Kasumi-1 (cell line): ENCODE measurements around the gene DMP1.

ENCODE experiments used
- DNase-seq, 2 experiments: peaks; one replicate each; lab custom pipeline; 2025; lab: John Stamatoyannopoulos, UW

DMP1 gene, protein sequence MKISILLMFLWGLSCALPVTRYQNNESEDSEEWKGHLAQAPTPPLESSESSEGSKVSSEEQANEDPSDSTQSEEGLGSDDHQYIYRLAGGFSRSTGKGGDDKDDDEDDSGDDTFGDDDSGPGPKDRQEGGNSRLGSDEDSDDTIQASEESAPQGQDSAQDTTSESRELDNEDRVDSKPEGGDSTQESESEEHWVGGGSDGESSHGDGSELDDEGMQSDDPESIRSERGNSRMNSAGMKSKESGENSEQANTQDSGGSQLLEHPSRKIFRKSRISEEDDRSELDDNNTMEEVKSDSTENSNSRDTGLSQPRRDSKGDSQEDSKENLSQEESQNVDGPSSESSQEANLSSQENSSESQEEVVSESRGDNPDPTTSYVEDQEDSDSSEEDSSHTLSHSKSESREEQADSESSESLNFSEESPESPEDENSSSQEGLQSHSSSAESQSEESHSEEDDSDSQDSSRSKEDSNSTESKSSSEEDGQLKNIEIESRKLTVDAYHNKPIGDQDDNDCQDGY

DNA sequence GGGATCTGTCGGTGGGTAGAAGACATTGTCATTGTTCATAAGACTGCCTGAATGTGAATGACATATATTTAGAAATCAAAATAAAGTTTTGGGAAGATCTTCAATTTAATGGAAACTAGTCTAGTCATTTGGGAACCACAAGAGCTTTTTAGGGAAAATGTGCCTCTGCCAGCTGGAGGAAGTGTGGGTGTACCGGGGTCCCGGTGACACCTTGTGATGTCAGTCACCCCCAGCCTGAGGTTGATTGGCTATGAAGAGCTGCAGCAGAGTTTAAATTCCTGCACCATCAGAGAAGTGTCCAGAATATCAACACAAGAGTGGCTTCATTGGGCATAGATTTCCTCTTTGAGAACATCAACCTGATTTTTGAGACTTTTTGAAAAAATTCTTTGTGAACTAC lies at the start of gene DMP1:
DMP1 (plus strand) TSS at position 301 of the 400 bp plus-strand sequence. CDS start 6,213 bp downstream, outside the sequence.
- no peak for DNase-seq

DNA sequence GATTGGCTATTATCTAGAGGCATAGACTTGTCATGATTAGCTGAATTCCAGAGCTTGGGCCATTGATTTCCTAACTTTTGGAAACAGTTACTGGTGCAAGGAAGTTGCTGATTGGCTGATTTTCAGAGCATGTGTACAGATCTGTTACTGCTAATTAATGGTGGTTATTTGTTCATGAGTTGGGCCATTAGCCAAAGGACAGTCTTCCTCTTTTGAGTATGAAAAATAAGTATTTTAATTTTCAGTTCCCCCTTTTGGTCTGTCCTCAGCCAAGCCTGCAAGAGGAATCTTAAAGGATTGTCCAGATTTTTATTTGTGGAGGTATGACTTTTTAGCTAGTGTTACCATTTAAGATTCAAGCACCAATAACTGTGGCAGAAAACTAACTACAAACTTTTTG lies 48.7 kb upstream of the DMP1 start:
- no peak for DNase-seq

DNA sequence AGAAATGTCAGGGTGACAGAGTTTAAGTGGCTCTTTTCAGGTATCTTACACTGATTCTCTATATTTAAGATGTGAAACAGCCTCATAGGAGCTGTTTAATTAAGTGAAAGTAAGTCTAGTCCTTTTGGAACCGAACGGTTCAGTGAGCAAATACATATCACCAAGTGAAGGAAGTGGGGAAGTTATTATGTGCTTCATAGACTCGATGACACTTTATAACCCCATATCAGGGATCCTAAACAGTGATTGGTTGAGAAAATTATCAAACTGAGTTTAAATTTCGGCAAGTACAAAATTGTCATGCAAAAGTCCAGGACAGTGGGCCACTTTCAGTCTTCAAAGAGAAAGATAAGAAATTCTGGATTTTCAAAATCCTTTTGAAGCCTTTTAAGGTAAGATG lies 41.9 kb upstream of the DMP1 start, which contains the start of gene DSPP:
DSPP (plus strand) TSS at position 301 of the 400 bp plus-strand sequence. CDS start 2,380 bp downstream, outside the sequence.
- no peak for DNase-seq

DNA sequence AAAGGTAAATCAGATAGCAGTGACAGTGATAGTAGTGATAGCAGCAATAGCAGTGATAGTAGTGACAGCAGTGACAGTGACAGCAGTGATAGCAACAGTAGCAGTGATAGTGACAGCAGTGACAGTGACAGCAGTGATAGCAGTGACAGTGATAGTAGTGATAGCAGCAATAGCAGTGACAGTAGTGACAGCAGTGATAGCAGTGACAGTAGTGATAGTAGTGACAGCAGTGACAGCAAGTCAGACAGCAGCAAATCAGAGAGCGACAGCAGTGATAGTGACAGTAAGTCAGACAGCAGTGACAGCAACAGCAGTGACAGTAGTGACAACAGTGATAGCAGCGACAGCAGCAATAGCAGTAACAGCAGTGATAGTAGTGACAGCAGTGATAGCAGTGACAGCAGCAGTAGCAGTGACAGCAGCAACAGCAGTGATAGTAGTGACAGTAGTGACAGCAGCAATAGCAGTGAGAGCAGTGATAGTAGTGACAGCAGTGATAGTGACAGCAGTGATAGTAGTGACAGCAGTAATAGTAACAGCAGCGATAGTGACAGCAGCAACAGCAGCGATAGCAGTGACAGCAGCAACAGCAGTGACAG lies 35.7 kb upstream of the DMP1 start:
- no peak for DNase-seq

DNA sequence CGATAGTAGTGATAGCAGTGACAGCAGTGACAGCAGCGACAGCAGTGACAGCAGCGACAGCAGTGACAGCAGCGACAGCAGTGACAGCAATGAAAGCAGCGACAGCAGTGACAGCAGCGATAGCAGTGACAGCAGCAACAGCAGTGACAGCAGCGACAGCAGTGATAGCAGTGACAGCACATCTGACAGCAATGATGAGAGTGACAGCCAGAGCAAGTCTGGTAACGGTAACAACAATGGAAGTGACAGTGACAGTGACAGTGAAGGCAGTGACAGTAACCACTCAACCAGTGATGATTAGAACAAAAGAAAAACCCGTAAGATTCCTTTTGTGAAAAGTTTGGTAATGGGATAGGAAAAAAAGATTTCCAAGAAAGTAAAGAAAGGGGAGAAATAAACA lies 33.8 kb upstream of the DMP1 start:
- DNase-seq, result no peak

DNA sequence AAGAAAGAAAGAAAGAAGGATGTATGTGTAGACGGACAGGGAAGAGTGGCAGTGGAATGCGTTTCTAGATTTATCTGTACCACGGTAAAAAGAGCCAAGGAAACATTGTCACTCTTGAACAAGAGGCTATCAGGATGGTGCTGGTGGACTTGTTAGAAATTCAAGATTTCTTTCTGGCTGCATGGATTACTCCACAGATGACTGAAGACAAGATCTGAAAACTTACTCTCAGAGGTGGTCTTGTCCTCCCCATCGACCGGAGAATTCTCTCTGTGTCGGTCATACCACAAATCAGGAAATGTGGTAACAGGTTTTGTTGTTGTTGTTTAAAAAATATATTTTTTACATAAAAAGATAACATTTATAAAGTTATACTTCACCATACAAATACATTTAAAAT lies 30.0 kb upstream of the DMP1 start:
- DNase-seq, result no peak

DNA sequence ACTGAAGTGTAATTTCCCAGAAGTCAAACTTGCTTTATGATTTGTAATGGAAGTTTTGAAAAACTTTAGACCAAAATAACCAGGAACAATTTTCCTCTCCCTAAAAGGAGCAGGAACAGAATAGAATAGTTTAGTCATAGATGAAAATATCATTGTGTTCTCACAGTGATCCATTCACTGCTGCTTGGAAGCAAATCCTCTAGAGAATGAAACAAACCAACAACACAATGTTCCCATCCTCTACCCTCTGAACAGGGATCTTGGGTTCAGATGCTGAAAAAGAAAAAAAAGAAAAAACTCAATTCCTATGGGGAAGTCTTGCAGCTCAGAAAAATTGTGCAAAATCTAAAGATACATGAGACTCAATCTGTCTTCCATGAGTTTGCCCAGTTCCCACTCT lies 29.6 kb upstream of the DMP1 start:
- no peak for DNase-seq

DNA sequence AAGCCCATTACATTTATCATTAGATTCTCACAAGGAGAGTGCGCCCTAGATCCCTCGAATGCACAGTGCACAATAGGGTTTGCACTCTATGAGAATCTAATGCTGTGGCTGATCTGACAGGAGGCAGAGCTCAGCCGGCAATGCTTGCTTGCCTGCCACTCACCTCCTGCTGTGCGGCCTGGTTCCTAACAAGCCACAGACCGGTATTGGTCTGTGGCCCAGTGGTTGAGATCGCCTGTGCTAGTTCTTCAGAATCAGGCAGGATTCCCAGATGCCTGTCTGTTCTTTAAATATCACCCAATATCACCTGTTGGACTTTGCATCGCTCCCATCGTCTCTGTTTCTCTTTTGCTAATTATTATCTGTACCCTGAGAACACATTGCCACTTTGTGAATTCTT lies 27.8 kb upstream of the DMP1 start:
- no peak for DNase-seq

DNA sequence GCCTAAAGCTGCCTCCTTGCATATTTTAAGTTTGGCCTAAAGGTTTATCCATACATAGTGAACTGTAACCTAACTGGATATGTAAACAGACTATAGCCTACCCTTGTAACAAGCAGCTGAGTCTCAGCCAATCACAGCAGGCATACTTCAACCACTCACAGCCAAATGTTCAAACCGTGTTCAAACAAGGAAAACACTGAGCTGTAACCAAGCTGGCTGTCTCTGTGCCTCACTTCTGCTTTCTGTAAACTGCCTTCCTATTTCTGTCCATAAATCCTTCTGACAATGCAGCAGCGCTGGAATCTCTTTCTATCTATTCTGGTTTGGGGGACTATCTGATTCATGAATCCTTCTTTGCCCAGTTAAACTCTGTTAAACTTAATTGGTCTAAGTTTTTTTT lies 25.4 kb upstream of the DMP1 start:
- peak; percentile 76 to 81 for DNase-seq

DNA sequence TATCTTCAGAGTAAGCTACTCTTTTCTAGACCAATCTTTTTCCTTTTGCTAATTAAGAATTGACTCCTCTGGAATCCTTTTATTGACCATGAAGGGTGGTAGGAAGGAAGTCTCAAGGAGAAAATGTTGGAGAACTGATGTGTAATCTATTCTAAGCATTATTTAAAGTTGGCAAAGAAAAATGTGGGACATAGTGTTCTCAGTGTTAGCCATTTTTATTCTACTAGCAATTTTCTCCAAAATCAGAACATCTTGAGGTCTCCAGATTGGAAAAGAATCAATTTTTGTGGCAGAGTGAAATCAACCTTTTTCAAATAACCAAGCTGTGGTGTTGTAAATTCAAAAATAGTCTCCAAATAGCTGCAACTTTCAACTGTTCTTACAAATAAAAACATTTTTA lies 18.4 kb upstream of the DMP1 start:
- DNase-seq, result no peak

DNA sequence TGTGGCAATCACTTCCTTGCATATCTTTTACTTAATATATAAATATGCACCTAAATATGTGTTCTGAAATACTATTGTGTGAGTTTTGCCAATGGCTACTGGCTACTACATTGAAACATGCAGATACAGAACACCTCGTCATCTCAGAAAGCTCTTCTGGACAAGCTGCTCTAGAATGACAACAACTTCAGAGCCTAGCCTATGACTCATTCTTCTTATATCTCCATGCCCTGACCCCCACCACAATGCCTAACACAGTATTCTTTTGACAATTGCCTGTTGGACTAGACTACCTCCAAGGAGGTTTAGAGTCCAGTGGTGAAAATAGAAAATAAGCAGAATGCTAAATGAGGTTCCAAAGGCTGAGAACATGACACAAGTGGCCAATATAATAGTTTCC lies 17.6 kb upstream of the DMP1 start:
- no peak for DNase-seq

DNA sequence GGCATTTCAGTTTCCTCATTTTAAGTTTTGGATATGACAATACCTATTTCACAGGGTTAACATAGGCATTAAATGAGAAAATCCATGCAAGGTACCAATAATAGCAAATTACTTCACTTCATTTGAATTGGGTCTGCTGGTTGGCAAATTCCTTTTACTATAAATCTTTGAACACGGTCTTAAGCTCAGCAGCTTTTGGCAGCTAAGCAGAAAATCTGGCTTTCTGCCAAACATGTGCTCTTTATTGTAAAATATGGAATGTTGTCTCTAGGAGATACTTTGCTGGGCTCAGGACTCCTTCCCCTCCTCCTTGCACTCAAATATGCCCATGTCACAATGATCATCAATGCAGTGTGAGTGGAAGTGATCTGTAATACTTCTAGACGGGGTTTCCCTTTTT lies 16.8 kb upstream of the DMP1 start:
- no peak for DNase-seq

DNA sequence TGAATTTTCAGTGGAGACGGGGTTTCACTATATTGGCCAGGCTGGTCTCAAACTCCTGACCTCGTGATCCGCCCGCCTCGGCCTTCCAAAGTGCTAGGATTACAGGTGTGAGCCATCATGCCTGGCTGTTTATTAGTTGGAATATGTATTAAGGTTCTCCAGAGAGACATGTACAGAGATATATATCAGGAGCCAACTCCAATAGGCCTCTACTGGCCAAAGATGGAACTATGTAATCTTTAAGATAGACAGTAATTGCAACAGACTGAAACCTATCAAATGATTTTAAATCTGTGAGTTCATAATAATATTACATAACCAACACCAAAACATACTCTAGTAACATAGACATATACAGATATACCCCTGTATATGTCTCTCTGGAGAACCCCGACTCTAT lies 5.8 kb upstream of the DMP1 start:
- peak in 1 of 2 experiments; percentile 4 for DNase-seq

DNA sequence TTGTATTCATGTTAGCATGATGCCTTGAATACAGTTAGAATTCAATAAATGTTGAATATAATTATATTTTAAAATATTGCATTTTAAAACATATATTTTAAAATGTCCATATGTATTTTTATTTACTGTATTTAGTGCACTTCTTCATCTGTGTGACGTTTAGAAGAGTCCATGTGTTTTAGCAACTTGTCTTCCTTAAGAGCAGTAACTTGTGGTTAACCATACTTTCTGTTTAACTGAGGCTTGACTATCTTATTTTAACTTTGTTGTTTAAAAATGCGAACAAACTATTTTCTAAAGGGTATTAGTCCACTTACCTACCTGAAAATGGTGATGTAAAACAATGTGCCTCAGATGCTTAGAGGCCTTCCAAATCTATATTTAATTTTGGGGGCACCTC lies 858 bp downstream of the DMP1 start:
- DNase-seq, result no peak

DNA sequence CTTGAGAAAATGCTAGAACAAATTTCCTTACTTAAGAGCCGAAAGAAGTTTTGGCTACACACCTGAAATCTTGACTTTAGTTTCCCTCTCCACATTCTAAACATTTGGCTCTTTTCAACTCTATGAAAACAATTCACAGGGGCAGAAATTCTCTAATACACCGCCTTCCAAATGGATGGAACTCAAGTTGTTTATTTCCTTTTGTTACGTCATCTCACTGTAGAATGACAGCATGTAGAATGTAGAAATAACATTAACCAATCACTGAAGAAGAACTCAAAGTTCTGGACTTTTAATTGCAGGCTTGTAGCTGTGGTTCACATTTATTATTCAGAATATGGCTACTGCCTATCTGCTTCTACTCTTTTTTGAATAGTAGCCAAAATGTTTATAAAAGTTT lies 1.9 kb downstream of the DMP1 start:
- DNase-seq, result no peak

DNA sequence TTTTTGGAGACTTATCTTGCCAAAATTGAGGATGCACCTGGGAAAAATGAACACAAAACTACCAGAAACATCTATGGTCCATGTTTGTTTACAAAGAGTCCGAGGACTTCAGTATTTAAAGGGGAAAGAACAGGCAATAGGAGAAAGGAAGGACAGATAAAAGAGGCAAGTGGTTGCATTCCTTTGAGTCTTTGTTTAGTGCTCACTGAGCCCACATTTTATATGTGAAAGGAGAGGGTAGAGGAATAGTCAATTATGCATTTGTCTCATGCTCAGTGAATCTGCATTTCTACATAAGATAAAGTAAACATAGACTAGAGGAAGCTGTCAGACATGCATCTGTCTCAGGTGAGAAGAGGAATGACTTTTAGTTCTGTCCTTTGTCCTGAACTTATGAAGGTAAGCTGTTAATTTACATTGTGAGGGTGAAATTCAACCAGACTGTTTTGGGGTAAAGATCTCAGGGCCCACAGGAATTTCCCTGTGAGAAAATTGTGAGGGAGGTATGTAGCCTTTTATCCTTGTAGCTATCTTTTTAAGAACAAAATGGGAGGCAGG lies 4.5 kb downstream of the DMP1 start:
- no peak for DNase-seq

DNA sequence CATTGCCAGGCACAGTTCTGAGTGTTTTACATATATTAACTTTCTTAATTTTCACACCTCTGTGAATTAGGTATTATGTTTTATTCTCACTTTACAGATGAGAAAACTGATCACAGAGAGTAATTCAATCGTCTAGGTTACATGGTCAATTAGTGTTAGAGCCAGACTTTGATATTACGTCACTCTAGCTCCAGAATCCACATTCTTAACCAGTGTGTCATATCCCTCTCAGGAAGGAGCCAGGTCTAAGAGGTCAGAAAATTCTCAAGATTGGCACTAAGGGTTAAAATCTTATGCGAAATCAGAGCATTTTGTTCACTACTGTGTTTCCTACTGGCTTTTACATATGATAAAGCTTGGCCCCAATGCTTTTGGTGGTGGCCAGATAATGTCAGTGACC lies 7.4 kb downstream of the DMP1 start:
- no peak for DNase-seq

DNA sequence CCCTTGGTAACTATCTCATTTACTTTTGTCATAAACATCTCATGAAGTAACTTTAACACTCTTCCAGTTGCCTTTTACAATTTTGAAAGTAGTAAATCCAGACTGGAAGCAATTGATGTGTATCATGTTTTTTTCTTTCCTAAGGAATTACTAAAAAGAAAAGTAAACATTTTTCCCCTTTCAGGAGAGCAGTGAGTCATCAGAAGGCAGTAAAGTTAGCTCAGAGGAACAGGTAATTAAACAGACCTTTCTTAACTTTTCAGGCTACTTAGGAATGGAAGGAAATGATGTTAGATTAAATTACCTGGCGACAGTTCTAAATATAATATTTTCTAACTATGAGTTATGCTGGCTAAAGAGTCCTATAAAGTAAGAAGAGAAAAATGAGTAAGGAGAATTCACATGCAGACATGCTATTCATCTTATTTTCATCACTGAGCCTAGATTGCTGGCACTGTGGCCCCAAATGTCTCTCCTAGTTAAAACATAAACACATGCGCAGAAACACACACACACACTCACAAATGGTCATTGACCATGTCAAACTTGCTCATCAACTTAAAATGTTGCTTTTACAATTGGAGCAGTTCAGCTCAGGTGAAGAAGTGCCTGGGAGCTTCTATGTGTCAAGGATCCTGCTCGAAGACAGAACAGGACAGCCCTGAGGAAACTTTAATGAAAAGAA lies 9.3 kb downstream of the DMP1 start:
- DNase-seq, result no peak

DNA sequence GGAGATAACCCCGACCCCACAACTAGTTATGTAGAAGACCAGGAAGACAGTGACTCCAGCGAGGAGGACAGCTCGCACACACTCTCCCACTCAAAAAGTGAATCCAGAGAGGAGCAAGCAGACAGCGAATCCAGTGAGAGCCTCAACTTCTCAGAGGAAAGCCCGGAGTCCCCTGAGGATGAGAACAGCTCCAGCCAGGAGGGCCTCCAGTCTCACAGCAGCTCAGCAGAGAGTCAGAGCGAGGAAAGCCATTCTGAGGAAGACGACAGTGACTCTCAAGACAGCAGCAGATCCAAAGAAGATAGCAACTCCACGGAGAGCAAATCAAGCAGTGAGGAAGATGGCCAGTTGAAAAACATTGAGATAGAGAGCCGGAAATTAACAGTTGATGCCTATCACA lies 12.8 kb downstream of the DMP1 start:
- no peak for DNase-seq

DNA sequence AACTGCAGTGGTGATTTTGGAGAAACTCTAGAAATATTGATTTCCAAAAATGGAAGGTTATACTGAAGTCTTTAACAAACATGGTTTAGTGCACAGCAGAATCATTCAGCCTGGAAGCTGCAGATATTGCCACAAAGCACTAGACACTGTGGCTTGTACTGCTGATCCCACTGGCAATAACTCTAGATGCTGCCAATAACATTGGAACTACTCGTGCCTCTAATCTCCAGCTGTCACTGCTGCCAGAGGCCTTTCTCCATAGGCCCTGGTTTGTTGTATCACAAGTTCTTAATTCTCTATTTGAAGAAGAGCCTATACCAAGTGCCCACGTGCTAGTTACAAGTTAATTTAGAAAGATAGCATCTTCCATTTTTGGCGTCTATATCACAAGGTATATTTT lies 19.3 kb downstream of the DMP1 start:
- DNase-seq, result no peak

DNA sequence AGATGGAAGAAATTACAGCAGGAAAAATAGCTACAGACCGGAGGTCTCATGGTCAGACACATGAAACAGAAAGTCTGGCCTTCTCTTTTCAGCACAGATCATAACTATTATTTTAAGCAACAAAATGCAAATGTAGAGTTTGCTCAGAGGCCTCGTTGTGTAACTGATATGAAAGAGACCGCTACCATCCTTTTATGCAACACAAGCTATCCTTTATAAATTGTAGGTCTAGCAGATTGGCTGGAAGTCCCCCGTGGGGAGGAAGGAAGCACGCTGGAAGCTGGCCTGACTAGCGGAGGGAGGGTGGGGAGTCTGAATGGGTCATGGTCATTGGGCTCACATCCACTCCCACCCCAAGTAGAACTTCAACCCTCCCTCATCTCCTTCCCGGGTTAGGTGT lies 27.7 kb downstream of the DMP1 start:
- DNase-seq, result no peak

DNA sequence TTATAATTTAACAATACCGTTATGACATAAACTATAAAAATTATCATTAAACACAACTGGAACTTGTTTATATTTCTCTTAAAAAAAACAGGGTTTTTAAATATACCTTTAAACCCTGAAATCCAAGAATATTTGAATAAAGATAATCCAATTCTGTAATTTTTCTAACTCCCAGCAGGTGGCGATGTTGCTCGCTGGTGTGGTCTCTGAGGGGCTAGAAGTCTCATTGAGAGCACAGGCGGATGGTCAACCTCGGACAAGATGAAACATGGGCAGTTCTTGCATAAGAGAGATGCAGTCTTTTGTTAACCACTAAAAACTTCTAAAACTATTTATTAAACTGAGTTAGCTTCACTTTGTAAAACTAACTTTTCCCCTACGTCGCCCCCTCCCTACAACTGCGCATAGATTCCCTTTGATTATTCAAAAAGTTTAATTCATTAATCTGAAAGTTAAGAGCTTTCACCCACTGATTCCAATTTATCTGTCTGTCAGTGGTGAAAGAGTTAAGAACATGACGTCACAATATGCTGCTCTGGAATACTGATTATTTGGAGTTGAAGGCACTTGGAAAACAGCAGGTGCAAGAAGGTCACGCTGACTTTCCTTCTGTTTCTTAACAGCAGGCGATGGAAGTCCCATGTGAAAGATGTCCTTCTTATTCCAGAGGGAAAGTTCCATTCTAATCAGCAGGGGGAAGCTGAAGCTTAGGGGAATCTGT lies 29.5 kb downstream of the DMP1 start:
- DNase-seq, result peak; percentile 54 to 68
